Renal pelvis (tissue), 4 donors: ENCODE data around the gene GRIK4. TPM values are rescaled to one million over a fixed set of nuclear protein-coding genes. Genes with fewer than 3 reads are reported as not detected.

ENCODE experiments used
- DNase-seq: peaks from one replicate; pipeline ENCODE4 v3.0.0-alpha.2; 2013
- polyA plus RNA-seq, 3 donors: library from polyadenylated mRNA; unstranded; fragments of 120-200 nt; gene quantifications; one replicate each; pipeline ENCODE4 v1.2.1, GENCODE V29; 2013; ENCODE audit not compliant: insufficient read length in 3 of 3

Gene GRIK4
- polyA plus RNA-seq, 3 donors: 0.86 to 1.7 (median 1.0) TPM

DNA sequence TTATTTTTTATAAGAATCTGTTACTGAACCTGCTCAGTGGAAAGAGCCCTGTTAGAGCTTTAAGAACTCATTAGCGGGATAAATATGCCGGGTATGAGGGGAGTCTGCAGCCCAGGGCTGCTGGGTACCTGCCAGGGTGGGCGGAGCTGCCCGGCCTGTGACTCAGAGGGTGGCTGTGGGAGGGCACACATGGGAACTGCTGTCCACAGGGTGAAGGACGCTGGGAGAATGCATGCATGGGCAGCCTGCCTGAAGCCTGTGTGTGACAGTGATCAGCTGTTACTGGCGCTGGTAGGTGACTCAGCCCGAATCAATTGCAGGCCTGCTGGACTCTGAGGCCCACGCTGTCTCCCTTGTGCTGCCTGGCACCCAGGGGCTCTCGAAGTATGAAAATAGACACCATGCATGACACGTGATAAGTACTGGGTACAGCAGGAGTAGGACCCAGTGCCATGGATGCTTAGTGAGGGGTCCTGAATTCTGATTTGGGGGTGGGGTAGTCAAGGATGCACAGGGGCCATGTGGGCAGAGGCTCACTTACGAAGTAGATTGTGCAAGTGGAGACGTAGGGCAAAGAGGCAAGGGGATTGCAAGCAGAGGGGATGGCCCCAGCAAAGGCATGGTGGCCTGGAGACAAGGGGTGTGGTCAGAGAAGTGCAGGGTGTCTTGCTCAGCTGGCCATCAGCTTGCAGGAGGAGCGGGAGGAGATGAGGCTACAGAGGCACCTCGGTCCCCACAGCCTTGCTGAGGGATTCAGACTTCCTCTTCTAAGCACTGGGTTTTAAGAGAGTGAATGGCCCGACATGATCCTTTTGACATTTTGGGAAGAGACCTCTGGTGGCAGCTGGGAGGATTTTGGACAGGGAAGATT lies 36.5 kb downstream of the GRIK4 start:
- DNase-seq: peak; percentile 82

DNA sequence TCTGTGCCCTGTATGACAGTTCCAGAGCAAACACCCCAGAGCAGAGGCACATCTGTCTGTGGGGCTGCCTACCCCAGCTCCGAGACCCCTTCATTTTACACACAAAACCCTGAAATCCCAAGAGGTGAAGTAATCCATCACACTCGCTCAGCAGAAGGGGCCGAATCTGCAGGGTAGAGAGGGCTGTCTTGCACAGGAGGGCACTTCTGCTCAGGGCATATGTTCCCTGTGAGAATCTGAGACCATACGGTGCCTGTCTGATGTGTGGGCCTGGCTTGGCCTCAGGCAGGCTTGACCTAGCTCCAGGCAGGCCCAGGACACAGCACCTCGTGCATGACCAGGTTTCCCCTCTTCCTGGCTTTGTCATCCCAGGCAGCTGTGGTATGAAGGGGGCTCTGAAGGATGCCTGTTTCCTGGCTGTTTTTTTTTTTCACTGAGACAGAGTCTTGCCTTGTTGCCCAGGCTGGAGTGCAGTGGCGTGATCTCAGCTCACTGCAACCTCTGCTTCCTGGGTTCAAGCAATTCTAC lies 37.2 kb downstream of the GRIK4 start:
- DNase-seq: no peak

DNA sequence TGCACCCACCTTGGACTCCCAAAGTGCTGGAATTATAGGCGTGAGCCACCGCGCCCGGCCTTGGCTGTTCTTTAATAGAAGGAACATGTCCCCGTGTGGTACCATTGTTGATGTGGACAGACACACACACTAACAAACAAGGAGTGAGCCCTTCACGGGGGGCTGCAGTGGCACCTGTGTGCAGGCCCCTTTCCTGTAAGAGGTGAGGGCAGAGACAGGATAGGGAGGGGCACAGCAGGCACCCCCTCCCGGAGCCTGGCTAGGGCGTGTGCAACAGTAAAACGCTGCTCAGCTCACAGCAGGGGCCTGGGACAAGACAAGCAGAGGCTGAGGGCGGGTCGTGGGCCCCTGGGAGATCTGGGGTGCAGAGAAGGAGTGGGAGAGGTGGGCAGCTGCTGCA lies 37.8 kb downstream of the GRIK4 start:
- DNase-seq: no peak

DNA sequence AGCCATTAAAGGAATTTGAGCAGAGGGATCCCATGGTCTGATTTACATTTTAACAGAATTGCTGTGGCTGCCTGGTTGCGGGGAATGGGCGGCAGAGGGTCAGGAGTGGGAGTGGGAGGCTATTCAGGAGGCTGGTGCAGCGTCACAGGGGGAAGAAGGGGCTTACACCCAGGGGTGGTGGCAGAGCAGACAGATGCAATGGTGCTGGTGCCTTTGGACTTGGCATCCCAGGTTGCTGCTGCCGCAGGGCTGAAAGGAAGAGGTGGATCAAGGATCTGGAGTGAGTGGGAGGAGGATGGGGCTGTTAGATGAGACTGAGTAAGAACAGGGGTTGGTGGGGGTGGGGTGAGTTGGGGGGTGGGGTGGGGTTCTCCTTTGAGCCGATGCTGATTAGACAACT lies 38.5 kb downstream of the GRIK4 start:
- no peak for DNase-seq

DNA sequence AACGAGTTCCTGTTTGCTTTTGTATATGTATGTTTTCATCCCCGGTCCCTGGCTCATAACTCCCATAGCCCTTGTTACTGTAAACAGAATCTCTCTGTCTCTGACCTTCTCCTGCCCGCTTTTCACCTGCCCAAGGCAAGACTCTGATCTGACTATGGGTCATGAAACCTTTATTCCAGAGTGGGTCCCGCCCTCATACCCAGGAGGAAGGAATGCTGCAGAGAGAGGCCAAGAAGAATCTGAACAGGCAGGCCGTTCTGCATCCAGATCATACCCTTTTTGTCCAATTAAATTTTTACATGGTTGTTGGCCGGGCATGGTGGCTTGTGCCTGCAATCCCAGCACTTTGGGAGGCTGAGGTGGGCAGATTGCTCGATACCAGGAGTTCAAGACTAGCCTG lies 39.6 kb downstream of the GRIK4 start:
- DNase-seq: no peak

DNA sequence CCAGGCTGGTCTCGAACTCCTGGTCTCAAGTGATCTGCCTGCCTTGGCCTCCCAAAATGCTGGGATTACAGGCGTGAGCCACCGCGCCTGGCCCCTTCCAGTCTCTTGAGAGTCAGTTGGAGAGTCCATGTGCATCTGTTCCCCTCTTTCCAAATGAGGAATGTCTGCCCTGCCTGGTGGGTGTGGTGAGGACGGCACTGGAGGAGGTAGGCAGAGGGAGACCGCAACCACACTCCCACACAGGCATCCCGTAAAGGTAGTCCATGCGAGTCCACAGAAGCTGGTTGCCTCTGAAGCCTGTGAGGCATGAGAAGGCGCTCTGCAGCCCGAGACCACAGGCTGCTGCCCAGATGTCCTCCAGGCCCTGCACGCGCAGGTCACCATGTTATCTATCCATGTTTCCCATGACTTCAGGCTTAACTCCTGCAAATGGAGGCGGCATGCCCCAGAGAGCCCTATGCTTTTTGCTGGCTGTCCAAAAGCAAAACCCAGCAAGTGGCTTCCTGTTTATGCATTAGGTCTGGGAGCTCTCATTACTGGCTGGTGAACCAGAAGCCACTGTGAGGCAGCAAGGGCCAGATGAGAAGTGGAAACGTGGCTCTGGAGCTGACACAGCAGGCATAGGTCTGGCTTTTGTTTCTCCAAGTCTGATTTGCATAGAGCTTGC lies 43.4 kb downstream of the GRIK4 start:
- DNase-seq: peak; percentile 57

DNA sequence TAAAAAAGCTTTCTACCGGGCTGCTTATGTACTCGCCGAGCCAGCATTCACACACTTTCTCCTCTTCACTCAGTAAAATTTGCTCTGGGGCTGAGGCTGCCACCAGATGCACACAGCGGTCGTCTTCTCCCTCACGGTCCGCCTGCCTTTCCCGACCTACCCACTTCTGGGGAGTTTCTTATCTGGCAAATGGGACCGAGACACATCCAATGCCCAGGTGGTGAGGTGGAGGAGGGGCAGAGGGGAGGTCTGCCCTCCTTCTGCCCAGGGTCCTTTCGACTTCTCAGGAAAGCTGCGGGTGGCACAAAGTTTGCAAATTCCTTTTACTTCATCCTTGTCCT lies 43.9 kb downstream of the GRIK4 start:
- DNase-seq: no peak

DNA sequence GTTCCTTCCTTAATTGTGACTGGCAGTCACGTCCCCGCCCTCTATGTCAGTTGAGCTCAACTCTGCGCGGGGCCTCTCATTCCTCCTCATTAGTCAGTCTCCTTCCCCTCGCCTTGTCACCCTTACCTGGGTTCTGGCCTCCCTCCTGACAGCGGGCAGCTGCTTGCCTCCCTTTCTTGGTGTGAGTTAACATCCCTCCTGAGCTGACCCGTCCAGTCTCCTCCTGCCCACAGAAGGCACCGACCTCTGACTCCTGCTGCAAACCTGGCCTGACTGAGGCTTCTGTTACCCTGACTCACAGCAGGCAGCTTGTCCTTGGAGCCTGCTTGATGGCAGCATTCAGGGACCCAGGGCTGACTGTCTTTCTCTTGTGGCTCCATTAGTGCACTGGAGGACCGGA lies 45.2 kb downstream of the GRIK4 start:
- no peak for DNase-seq

DNA sequence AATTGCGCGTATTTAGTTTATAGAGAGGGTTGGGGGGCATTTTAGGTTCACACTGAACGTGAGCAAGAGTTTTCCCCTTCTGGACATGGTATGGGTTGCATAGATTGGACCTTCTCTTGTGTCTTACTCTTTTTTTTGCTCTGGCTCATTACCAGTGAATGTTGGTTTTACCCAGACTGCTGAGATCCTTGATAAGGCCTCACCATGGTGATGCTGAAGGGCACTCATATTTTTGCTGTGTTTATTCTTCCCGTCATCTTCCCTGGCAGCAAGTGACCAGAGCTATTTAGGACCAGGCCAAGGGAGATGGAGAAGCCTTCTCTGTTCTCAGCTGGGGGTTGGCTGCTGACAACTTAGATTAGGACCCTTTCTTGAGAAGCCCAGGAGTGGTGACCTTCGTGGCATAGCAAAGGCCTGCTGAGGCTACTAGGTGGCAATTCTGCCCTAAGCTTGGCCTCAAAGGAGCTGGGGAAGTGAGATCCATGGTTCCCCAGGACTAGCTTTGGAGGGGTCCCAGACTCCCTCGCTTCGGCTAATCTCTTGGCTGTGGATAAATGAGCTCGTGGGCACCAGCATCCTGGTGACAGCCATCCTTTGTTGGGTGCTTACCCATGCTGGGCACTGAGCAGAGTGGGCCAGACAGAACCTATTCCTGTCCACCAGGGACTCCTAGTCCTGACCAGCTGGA lies 47.3 kb downstream of the GRIK4 start:
- no peak for DNase-seq

DNA sequence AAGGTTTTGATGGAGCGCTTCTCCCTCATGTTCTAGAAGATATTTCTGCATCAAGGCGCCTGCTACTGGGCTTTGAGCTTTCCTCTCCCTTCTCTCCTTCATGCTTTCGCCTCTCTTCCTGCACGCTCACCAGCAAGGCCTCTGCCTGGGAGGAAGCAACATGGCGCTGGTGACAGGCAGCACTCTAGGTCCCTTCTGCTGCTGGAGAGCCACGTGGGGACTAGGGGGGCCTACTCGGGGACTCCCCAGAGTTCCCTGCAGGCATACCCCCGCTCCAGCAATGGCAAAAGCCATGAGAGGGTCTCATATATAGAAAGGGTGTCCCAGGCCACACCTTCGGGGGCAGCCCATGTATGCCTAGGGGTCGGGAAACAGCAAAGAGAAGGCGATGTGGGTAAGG lies 49.7 kb downstream of the GRIK4 start:
- DNase-seq: no peak

DNA sequence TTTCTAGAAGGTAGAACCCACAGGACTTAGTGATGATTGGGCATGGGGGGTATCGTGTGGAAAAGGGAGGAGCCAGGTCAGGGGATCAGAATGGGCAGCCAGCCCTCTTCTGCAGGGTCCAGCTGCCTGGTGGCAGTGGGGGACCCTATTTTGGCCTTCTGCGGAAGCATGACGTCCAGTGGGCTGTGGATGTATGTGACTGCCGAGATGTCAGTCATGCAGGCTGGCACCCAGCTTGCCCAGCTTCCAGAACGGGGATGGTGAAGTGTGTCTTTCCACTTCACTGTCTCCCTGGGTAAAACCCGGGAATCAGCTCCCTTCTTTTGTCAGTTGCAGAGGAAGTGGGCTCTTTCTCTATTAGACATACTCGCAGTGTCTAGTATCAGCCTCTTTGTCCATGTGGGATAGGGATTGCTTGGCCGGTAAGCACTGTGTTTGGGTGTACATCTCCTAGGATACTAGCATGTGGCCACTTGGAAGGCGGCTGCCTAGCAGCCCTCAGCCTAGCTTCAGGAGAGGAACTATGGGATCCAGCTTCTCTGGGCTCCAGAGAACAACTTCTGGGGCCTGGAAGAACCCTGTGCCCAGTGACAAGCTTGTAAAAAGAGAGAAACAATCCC lies 51.4 kb downstream of the GRIK4 start:
- no peak for DNase-seq

DNA sequence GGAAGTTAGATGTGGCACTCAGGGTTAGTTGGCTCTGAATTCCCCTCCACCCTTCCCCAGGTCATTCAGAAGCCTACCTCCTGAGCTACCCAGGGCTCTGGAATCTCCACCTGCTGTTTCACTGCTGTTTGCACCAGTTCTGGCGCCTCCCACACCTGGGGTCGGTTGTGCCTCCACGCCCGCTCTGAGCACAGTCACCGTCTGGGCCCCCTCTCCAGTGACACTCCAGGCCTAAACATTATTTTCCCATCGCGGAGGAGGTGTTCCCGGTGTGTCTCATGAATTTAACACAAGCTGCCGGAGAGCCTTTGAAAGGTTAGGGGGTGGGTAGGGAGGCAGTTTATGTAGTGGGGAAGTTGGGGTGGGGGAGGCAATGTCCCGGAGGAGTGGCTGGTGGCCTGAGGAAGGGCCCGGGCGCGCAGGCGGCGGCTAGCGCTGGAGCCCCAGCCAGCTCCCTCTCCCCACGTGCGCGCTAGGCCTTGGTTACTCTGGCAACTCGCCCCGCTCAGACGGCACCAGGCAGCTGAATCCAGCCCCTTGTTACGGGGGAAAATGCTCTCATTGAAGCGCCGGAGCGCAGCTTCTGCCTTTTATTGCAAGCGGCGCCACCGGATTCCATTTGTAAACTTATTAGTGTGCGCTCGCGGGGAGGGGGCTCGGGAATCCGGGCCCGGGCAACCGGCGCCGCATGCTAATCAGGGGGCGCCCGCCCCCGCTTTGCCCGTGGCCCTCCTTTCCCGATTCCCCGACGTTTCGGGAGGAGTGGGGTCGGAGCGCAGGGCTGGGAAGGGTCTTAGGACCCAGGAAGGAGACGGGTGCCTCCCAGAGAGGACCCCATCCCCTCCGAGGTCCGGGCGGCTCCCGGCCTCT lies 52.4 kb downstream of the GRIK4 start:
- peak; percentile 81 for DNase-seq

DNA sequence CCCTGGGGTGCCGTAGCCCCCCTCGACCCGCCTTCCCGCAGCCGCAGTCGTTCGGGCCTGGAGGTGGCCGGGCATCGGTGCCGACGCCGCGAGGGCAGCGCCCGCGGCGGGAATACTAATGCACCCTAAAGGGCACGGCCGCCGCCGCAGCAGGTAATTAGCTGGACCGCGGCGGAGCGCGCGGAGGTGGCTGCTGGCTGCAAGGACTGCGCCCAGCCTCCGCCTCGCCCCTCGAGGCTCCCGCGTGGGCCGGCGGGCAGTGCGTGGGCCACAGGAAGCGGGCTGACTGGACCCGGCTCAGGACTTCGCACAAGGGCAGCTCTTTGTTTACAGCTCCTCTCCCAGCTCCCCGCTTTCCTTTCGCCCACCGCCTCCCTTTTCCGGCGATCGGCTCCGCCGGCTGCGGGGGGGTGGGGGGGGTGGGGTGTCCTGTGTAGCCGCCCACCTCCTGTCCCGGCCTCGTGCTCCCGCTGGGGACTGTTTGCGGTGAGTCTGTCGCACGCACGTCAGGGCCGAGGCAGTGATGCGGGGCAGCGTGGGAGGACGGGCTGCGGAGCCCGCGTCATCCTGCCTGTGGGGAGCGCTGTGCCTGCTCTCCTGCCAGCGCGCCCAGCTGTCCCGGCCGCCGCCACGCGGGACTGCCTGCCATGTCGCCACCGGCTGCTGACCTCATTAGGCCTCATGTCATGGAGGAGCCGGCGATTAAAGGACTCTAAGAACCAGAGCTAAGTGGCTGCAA lies 53.2 kb downstream of the GRIK4 start:
- peak; percentile 69 for DNase-seq

DNA sequence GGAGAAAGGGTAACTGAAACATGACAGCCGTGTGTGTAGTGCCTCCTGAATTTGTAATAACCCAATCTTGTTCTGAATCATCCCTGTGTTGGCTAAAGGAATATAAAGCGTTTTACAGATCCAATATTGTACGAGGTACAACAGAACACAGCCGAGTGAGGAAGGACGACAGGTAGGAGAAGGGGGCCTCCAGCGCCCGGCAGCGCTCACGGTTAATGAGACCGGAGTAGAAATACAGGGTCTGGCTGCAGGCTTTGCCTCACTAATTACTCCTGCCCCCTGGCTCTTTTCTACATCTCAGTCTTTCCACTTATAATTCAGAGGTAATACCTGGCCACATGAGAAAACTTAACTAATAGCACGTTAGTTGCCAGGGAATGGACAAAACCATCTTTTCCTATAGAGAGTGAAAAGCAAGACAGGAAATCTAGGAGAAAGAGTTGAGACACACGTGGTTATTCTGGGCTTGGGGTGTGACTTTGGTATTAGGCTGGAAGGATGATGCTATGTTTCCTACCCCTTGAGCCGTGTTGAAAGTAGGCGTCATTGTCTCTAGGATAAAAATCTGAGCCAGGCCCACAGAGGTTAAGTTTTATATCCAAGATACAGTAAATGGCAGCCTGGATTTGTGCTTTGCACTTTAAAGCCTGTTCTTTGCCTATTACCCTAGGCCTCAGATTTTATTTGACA lies 54.1 kb downstream of the GRIK4 start:
- no peak for DNase-seq

DNA sequence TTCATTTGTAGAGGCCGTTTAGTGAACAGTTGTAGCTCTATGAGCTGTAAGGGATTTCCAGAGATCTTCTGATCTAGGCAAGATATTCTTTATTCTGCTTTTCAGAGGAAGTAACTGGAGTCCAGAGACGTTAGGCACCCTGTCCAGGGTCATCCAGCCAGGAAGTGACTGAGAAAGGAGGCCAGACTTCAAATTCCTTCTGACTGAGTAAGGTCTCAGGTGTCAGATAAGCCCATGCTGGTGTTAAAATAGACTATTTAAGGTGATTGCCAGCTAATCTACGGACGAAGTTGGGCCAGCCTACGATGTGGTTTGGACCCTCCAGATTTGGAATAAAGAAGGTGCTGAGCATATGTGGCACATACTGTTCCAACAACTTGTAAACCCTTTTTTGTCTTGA lies 54.6 kb downstream of the GRIK4 start:
- no peak for DNase-seq

DNA sequence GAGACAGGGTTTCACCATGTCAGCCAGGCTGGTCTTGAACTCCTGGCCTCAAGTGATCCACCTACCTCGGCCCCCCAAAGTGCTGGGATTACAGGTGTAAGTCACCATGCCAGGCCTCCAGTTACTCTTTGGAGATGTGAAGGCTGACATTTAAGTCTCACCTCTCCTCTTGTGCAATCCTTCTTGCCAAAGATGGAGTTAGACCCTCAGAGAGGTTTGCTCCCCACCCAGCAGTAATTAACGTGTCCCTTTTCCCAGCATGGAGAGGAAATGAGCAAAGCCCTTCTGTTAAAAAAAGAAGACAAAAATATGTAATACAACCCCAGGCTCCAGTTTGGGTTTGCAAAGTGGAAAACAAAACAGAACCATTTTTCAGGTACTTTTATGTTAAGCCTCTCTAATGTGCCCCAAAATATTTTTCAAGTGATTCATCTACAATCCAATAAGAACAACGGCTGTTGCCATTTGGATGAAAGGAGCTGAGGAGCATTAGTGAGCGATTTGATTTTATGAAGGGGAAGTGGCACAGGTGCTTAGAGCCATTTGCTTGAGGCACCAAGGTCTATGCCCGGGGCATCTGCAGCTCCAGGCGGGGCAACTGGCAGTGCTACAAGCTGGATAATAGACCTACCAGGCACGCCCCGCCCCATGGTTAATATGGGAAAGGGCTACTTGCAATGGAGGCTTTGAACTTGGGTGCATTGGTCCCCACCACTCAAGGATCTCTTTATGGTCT lies 57.2 kb downstream of the GRIK4 start:
- DNase-seq: no peak

DNA sequence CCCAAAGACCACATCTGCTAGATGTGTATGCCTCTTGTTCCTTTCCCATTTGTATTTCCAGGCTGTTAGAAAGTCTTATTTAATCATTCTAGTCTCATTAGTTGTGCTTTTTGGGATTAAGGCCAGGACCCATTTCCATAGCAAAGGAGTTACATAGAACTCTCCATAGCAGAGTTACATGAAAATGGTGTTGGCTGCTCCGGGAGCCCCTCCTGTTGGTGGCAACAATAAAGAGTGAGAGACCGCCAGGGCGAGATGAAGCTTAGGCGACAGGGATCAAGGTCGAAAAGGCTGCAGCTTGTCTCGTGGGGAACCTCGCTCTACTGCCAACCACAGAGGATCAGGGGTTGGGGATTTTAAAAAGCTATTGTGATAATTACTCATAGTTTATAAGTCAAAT lies 58.3 kb downstream of the GRIK4 start:
- DNase-seq: no peak

DNA sequence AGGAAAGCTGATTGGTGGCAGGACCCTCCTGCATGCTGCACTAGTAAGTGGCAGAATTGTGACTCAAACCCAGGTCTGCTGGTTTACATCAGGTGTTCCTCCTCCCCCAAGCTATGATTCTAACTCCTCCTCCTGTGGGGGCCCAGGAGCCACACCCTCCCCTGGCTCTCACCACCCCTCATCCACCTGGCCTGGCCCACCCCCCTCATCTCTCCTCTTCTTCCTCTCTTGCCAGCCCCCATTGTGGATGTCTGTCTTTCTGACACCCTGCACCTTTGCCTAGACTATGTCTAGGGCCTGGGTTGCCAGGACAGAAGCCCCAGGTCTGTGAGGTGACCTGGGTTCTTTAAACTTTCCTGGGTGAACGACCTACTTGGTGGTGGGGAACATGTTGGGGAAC lies 59.9 kb downstream of the GRIK4 start:
- no peak for DNase-seq

DNA sequence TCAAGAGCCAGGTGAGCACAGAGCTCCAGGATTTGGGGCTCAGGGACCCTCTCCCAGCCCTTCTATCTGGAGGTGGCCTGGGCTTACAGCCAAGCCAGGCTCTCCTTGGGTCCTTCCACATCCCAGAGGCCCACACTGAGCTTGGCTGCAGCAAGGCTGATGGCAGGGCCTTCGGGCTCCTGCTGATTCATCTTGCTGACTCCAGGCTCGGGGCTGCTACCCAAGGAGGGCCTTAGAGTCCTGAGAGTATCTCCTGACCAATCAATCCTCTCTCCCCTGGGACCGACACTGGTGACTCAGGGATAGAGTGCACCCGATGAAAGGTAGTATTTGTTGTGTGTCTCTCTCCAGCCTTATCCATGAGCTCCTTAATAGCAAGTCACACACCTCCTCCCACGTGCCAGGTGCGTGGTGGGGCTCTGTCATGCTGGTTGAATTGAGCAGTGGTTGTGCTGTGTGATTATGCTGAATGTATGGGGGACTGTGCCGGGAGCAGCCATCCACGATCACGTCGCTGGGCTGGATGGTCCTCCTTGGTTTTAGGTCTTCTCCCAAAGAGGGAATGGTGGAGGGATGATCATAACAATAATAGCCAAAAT lies 62.3 kb downstream of the GRIK4 start:
- DNase-seq: no peak
